ENCODE measurements around the gene SNRPD2.

SNRPD2 gene

GRCh38 chr19:45717983-45718650 is 26.4 kb upstream of the SNRPD2 start:
- peak overlapping the region; percentile 90 for H3K27ac ChIP-seq
- TF ChIP-seq ZFX (IDR thresholded peaks at IDR 0.05) (no peak), CTCF (conservative IDR thresholded peaks at IDR 0.05) (no peak)

GRCh38 chr19:45717131-45717982 is 25.6 kb upstream of the SNRPD2 start:
- H3K27ac ChIP-seq = peak overlapping the region; percentile 90
- TF ChIP-seq ZFX (IDR thresholded peaks at IDR 0.05) (no peak), CTCF (conservative IDR thresholded peaks at IDR 0.05) (no peak)

GRCh38 chr19:45716359-45717130 is 24.8 kb upstream of the SNRPD2 start:
- H3K27ac ChIP-seq = peak overlapping the region; percentile 90
- TF ChIP-seq CTCF (conservative IDR thresholded peaks at IDR 0.05) = no peak

GRCh38 chr19:45715139-45715538 is 23.4 kb upstream of the SNRPD2 start:
- TF ChIP-seq CTCF (conservative IDR thresholded peaks at IDR 0.05) (no peak), ZFX (IDR thresholded peaks at IDR 0.05) (no peak)
- no peak overlapping the region for H3K27ac ChIP-seq

- H3K27ac ChIP-seq = no peak overlapping the region
- no peak for TF ChIP-seq ZFX (IDR thresholded peaks at IDR 0.05)
- no peak for TF ChIP-seq CTCF (conservative IDR thresholded peaks at IDR 0.05)
These were observed 21.4 kb upstream of the SNRPD2 start for GRCh38 chr19:45713141-45713540.

GRCh38 chr19:45712699-45713067 is 20.9 kb upstream of the SNRPD2 start:
- no peak overlapping the region for H3K27ac ChIP-seq
- no peak for TF ChIP-seq ZFX (IDR thresholded peaks at IDR 0.05)
- no peak for TF ChIP-seq CTCF (conservative IDR thresholded peaks at IDR 0.05)
